ENCODE data around the gene PPIL1. TPM values are rescaled to one million over a fixed set of nuclear protein-coding genes. Genes with fewer than 3 reads are reported as not detected.

PPIL1 gene
- total RNA-seq, 1 donor from 2014 or later = 36.6 TPM

- Histone ChIP-seq H3K27me3 (ENCODE audit: insufficient read depth, low read length) (no peaks in the 10 kb centered on the region), H3K4me1 (ENCODE audit: insufficient read depth, low read length) (peaks cover 9% of the 10 kb centered on the region), H3K9me3 (ENCODE audit: insufficient read depth, low read depth, low read length) (no peaks in the 10 kb centered on the region), H2AFZ (ENCODE audit: low read depth, low read length) (no peak overlapping the region), H3K4me3 (ENCODE audit: insufficient read depth, low read depth, low read length) (no peak overlapping the region), H4K20me1 (ENCODE audit: insufficient read depth, low read length) (peaks cover 48% of the 10 kb centered on the region), H3K27ac (ENCODE audit: low read depth, low read length) (no peak overlapping the region), H3K9ac (ENCODE audit: low read length) (no peak overlapping the region), H3K4me2 (ENCODE audit: low read length) (no peak overlapping the region), H3K79me2 (ENCODE audit: insufficient read depth, low read length) (peaks cover 78% of the 10 kb centered on the region), H3K36me3 (ENCODE audit: insufficient read depth, low read length) (peaks cover 8% of the 10 kb centered on the region)
- Mint-ChIP-seq H3K4me1 (ENCODE audit: low read depth, unreplicated experiment) (peaks cover 10% of the 10 kb centered on the region), H3K36me3 (ENCODE audit: low read depth, unreplicated experiment) (peaks cover 26% of the 10 kb centered on the region), H3K27ac (ENCODE audit: unreplicated experiment) (no peak overlapping the region), H3K27me3 (ENCODE audit: low read depth, unreplicated experiment) (no peaks in the 10 kb centered on the region), H3K9me3 (ENCODE audit: unreplicated experiment) (no peaks in the 10 kb centered on the region), H3K4me3 (ENCODE audit: unreplicated experiment) (no peak overlapping the region)
- no peak for DNase-seq (ENCODE audit: low read depth)
- no peak for TF ChIP-seq EZH2 (IDR thresholded peaks at IDR 0.05; ENCODE audit: insufficient read depth, low read length)
- TF ChIP-seq CTCF (IDR thresholded peaks at IDR 0.05; ENCODE audit: insufficient read depth, low read depth, low read length) = no peak
- FAIRE-seq = no peak
Measured at GRCh38 chr6:36862848-36863382, 11.7 kb downstream of the PPIL1 start.

- no peak for DNase-seq (ENCODE audit: low read depth)
- Histone ChIP-seq H3K4me1 (ENCODE audit: insufficient read depth, low read length) (peaks cover 9% of the 10 kb centered on the region), H2AFZ (ENCODE audit: low read depth, low read length) (no peak overlapping the region), H3K9me3 (ENCODE audit: insufficient read depth, low read depth, low read length) (no peaks in the 10 kb centered on the region), H3K27me3 (ENCODE audit: insufficient read depth, low read length) (no peaks in the 10 kb centered on the region), H3K27ac (ENCODE audit: low read depth, low read length) (no peak overlapping the region), H3K36me3 (ENCODE audit: insufficient read depth, low read length) (peaks cover 8% of the 10 kb centered on the region), H3K9ac (ENCODE audit: low read length) (no peak overlapping the region), H3K79me2 (ENCODE audit: insufficient read depth, low read length) (peaks cover 76% of the 10 kb centered on the region), H4K20me1 (ENCODE audit: insufficient read depth, low read length) (peaks cover 48% of the 10 kb centered on the region), H3K4me2 (ENCODE audit: low read length) (no peak overlapping the region), H3K4me3 (ENCODE audit: insufficient read depth, low read depth, low read length) (no peak overlapping the region)
- FAIRE-seq = no peak
- Mint-ChIP-seq H3K9me3 (ENCODE audit: unreplicated experiment) (no peaks in the 10 kb centered on the region), H3K27me3 (ENCODE audit: low read depth, unreplicated experiment) (no peaks in the 10 kb centered on the region), H3K4me3 (ENCODE audit: unreplicated experiment) (no peak overlapping the region), H3K27ac (ENCODE audit: unreplicated experiment) (no peak overlapping the region), H3K4me1 (ENCODE audit: low read depth, unreplicated experiment) (peaks cover 10% of the 10 kb centered on the region), H3K36me3 (ENCODE audit: low read depth, unreplicated experiment) (peaks cover 26% of the 10 kb centered on the region)
- no peak for TF ChIP-seq CTCF (IDR thresholded peaks at IDR 0.05; ENCODE audit: insufficient read depth, low read depth, low read length)
- no peak for TF ChIP-seq EZH2 (IDR thresholded peaks at IDR 0.05; ENCODE audit: insufficient read depth, low read length)
Measured at GRCh38 chr6:36862164-36862847, 12.3 kb downstream of the PPIL1 start.

- H3K9ac ChIP-seq (ENCODE audit: low read length) = no peak overlapping the region
- TF ChIP-seq EZH2 (IDR thresholded peaks at IDR 0.05; ENCODE audit: insufficient read depth, low read length) (no peak), CTCF (IDR thresholded peaks at IDR 0.05; ENCODE audit: insufficient read depth, low read depth, low read length) (no peak)
- Mint-ChIP-seq H3K27ac (ENCODE audit: unreplicated experiment) (no peak overlapping the region), H3K4me3 (ENCODE audit: unreplicated experiment) (no peak overlapping the region), H3K9me3 (ENCODE audit: unreplicated experiment) (no peaks in the 10 kb centered on the region), H3K4me1 (ENCODE audit: low read depth, unreplicated experiment) (peaks cover 10% of the 10 kb centered on the region), H3K27me3 (ENCODE audit: low read depth, unreplicated experiment) (no peaks in the 10 kb centered on the region), H3K36me3 (ENCODE audit: low read depth, unreplicated experiment) (peaks cover 25% of the 10 kb centered on the region)
- peaks cover 57% of the 10 kb centered on the region for H3K79me2 ChIP-seq (ENCODE audit: insufficient read depth, low read length)
- FAIRE-seq (no peak), DNase-seq (ENCODE audit: low read depth) (no peak)
- H3K27ac ChIP-seq (ENCODE audit: low read depth, low read length) = no peak overlapping the region
- no peak overlapping the region for H3K4me2 ChIP-seq (ENCODE audit: low read length)
- H2AFZ ChIP-seq (ENCODE audit: low read depth, low read length) = no peak overlapping the region
- peaks cover 9% of the 10 kb centered on the region for H3K4me1 ChIP-seq (ENCODE audit: insufficient read depth, low read length)
- H3K9me3 ChIP-seq (ENCODE audit: insufficient read depth, low read depth, low read length) = no peaks in the 10 kb centered on the region
- H3K27me3 ChIP-seq (ENCODE audit: insufficient read depth, low read length) = no peaks in the 10 kb centered on the region
- no peak overlapping the region for H3K4me3 ChIP-seq (ENCODE audit: insufficient read depth, low read depth, low read length)
- H3K36me3 ChIP-seq (ENCODE audit: insufficient read depth, low read length) = peaks cover 16% of the 10 kb centered on the region
- peaks cover 37% of the 10 kb centered on the region for H4K20me1 ChIP-seq (ENCODE audit: insufficient read depth, low read length)
Measured at GRCh38 chr6:36860126-36860525, 14.5 kb downstream of the PPIL1 start.
